ENCODE measurements around the gene TMEM170A.

Gene TMEM170A

DNA sequence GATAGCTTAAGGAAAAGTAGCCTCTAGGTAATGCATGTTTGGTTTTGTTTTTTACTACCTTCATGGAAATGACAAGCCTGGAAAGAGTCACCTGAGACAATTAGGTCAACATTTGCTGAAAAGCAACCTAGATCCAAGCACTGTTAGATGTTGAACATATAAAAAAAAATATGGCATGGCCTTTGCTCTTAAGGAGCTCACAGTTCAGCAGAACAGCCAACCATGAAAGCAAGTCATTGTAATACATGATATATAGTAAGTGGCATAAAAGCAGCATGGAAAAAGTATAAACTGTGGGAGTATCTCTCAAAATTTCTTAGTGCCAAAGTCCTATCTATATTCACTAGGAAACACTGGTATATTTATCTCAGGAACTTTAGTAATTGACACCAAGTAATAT lies 62.8 kb downstream of the TMEM170A start:
- Histone ChIP-seq H3K27me3 (ENCODE audit: insufficient read depth, low read length) (no peaks in the 10 kb centered on the region), H3K79me2 (ENCODE audit: insufficient read depth, low read length) (no peaks in the 10 kb centered on the region), H3K27ac (ENCODE audit: low read depth, low read length, poor library complexity, severe bottlenecking) (no peak overlapping the region), H3K36me3 (ENCODE audit: insufficient read depth, low read length) (peaks cover 15% of the 10 kb centered on the region; the same call in 1 of the 2 replicates), H3K4me3 (ENCODE audit: low read depth, low read length, poor library complexity, severe bottlenecking) (no peak overlapping the region), H3K9me3 (ENCODE audit: low read length) (no peaks in the 10 kb centered on the region), H3K4me2 (ENCODE audit: low read length) (no peak overlapping the region), H2AFZ (ENCODE audit: low read length) (no peak overlapping the region), H3F3A (ENCODE audit: insufficient read depth, low read length) (no peaks in the 10 kb centered on the region), H3K9ac (ENCODE audit: low read length) (no peak overlapping the region), H3K9me2 (ENCODE audit: low read depth, low read length) (no peaks in the 10 kb centered on the region), H4K20me1 (ENCODE audit: insufficient read depth, low read length) (no peaks in the 10 kb centered on the region), H3K4me1 (ENCODE audit: insufficient read depth, low read length, severe bottlenecking) (peaks cover 3% of the 10 kb centered on the region)
- TF ChIP-seq, protein P1, sequence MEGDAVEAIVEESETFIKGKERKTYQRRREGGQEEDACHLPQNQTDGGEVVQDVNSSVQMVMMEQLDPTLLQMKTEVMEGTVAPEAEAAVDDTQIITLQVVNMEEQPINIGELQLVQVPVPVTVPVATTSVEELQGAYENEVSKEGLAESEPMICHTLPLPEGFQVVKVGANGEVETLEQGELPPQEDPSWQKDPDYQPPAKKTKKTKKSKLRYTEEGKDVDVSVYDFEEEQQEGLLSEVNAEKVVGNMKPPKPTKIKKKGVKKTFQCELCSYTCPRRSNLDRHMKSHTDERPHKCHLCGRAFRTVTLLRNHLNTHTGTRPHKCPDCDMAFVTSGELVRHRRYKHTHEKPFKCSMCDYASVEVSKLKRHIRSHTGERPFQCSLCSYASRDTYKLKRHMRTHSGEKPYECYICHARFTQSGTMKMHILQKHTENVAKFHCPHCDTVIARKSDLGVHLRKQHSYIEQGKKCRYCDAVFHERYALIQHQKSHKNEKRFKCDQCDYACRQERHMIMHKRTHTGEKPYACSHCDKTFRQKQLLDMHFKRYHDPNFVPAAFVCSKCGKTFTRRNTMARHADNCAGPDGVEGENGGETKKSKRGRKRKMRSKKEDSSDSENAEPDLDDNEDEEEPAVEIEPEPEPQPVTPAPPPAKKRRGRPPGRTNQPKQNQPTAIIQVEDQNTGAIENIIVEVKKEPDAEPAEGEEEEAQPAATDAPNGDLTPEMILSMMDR (IDR thresholded peaks at IDR 0.05; ENCODE audit: low read length) = no peak
- TF ChIP-seq EZH2 (IDR thresholded peaks at IDR 0.05; ENCODE audit: borderline replicate concordance, low read length) = no peak

DNA sequence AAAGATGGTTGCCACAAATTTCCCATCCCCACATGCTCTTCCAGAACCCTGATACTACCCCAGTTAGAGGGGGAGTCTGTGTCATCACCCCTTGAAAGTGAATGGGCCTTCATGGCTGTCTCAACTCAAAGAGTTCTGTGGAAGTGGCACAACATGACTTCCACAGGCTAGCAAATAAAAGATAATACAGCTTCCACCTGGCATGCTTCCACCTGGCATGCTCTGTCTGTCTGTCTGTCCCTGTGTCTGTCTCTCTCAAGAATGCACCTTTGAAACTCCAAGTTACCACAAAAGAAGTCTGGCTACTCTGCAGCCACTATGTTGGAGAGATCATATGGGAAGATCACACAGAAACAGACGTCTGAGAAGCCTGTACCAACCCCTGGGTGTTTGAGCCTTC lies 66.2 kb downstream of the TMEM170A start:
- Histone ChIP-seq H3K9me3 (ENCODE audit: low read length) (no peaks in the 10 kb centered on the region), H3K36me3 (ENCODE audit: insufficient read depth, low read length) (peaks cover 17% of the 10 kb centered on the region; the same call in 1 of the 2 replicates), H3K4me2 (ENCODE audit: low read length) (no peak overlapping the region), H3F3A (ENCODE audit: insufficient read depth, low read length) (no peaks in the 10 kb centered on the region), H3K27me3 (ENCODE audit: insufficient read depth, low read length) (no peaks in the 10 kb centered on the region), H3K9me2 (ENCODE audit: low read depth, low read length) (no peaks in the 10 kb centered on the region), H3K79me2 (ENCODE audit: insufficient read depth, low read length) (no peaks in the 10 kb centered on the region), H2AFZ (ENCODE audit: low read length) (no peak overlapping the region), H3K27ac (ENCODE audit: low read depth, low read length, poor library complexity, severe bottlenecking) (no peak overlapping the region), H3K4me1 (ENCODE audit: insufficient read depth, low read length, severe bottlenecking) (peaks cover 3% of the 10 kb centered on the region), H3K9ac (ENCODE audit: low read length) (no peak overlapping the region), H4K20me1 (ENCODE audit: insufficient read depth, low read length) (no peaks in the 10 kb centered on the region), H3K4me3 (ENCODE audit: low read depth, low read length, poor library complexity, severe bottlenecking) (no peak overlapping the region)
- no peak for TF ChIP-seq EZH2 (IDR thresholded peaks at IDR 0.05; ENCODE audit: borderline replicate concordance, low read length)
- TF ChIP-seq, protein P1 (IDR thresholded peaks at IDR 0.05; ENCODE audit: low read length) = no peak

DNA sequence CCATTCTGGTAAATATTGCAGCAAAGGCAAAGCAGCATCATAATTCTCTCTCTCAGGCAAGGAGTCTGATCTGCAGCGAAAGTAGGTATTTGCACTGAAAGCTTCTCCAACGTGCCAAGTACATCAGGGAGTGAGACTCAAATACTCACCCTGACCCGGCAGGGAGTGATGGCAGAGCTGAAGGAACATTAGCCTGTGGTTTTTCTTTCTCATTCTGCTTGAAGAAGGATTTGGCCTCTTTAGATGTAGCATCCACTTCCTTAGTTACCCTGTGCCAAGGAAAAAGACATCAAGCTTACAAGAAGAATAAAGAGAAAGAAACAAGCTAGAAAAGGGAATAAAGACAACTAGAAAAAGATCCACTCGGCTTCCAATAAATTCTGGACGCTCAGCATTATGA lies 69.5 kb downstream of the TMEM170A start:
- no peak overlapping the region for H2AFZ ChIP-seq (ENCODE audit: low read length)
- no peak overlapping the region for H3K4me2 ChIP-seq (ENCODE audit: low read length)
- no peaks in the 10 kb centered on the region for H3K79me2 ChIP-seq (ENCODE audit: insufficient read depth, low read length)
- no peaks in the 10 kb centered on the region for H3K4me1 ChIP-seq (ENCODE audit: insufficient read depth, low read length, severe bottlenecking)
- TF ChIP-seq EZH2 (IDR thresholded peaks at IDR 0.05; ENCODE audit: borderline replicate concordance, low read length) = no peak
- TF ChIP-seq, protein P1 (IDR thresholded peaks at IDR 0.05; ENCODE audit: low read length) = no peak
- no peak overlapping the region for H3K9ac ChIP-seq (ENCODE audit: low read length)
- no peak overlapping the region for H3K27ac ChIP-seq (ENCODE audit: low read depth, low read length, poor library complexity, severe bottlenecking)
- no peaks in the 10 kb centered on the region for H3K9me3 ChIP-seq (ENCODE audit: low read length)
- H3K9me2 ChIP-seq (ENCODE audit: low read depth, low read length) = no peaks in the 10 kb centered on the region
- H3K36me3 ChIP-seq (ENCODE audit: insufficient read depth, low read length) = peaks cover 39% of the 10 kb centered on the region; the same call in 1 of the 2 replicates
- H3K4me3 ChIP-seq (ENCODE audit: low read depth, low read length, poor library complexity, severe bottlenecking) = no peak overlapping the region
- no peaks in the 10 kb centered on the region for H4K20me1 ChIP-seq (ENCODE audit: insufficient read depth, low read length)
- H3K27me3 ChIP-seq (ENCODE audit: insufficient read depth, low read length) = no peaks in the 10 kb centered on the region
- H3F3A ChIP-seq (ENCODE audit: insufficient read depth, low read length) = no peaks in the 10 kb centered on the region

Data from OCI-LY1 (cell line).